Measurements from ENCODE around the gene THEM5.

DNA sequence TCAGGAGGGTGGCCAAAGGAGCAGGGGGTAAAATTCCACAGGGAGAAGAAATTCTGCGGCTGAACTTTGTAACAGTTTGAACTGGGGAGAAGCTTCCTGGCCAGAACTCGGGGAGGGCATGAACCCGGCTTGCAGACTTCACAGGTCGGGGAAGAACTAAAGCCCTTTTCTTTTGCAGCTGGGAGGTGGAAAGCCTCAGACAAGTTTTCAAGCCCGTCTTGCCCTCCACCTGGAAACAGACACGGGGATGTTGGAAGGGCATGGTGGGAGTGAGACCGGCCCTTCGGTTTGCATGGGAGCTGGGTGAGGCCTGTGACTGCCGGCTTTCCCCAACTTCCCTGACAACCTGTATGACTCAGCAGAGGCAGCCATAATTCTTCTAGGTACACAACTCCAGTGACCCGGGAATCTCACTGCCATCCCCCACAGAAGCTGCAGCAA lies 44.5 kb upstream of the THEM5 start:
- TF ChIP-seq, protein P1, sequence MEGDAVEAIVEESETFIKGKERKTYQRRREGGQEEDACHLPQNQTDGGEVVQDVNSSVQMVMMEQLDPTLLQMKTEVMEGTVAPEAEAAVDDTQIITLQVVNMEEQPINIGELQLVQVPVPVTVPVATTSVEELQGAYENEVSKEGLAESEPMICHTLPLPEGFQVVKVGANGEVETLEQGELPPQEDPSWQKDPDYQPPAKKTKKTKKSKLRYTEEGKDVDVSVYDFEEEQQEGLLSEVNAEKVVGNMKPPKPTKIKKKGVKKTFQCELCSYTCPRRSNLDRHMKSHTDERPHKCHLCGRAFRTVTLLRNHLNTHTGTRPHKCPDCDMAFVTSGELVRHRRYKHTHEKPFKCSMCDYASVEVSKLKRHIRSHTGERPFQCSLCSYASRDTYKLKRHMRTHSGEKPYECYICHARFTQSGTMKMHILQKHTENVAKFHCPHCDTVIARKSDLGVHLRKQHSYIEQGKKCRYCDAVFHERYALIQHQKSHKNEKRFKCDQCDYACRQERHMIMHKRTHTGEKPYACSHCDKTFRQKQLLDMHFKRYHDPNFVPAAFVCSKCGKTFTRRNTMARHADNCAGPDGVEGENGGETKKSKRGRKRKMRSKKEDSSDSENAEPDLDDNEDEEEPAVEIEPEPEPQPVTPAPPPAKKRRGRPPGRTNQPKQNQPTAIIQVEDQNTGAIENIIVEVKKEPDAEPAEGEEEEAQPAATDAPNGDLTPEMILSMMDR (IDR thresholded peaks at IDR 0.05) = no peak
- TF ChIP-seq POLR2A (IDR thresholded peaks at IDR 0.05) = no peak

Measured in Peyer's patch (tissue), 4 donors.